ENCODE measurements around the gene ZNF385B. TPM values are rescaled to one million over a fixed set of nuclear protein-coding genes. Genes with fewer than 3 reads are reported as not detected.

ZNF385B gene
- total and polyA plus RNA-seq, 9 of the 15 experiments (the other 6 are each of a cell fraction or from before 2014, with no cell fraction given), result 0.50 TPM; not detected in 8

GRCh38 chr2:179675435-179675834 is 186.0 kb downstream of the ZNF385B start:
- 3% methylated on average over 3 of the region's 3 CpGs for WGBS (ENCODE audit: insufficient coverage, low coverage, missing lambda C conversion rate)
- no peaks in the 10 kb centered on the region for H3K36me3 ChIP-seq (ENCODE audit: control insufficient read depth, insufficient read depth, low read length)
- intact Hi-C loops (cut with micrococcal nuclease) (no loop called here), in situ Hi-C loops (cut with MboI) (no loop called here)
- H3K79me2 ChIP-seq (ENCODE audit: control insufficient read depth, insufficient read depth, low read length), result no peaks in the 10 kb centered on the region
- no peaks in the 10 kb centered on the region for H3K9me3 ChIP-seq (replicated peaks; ENCODE audit: control insufficient read depth, insufficient read depth, low read depth, low read length)
- BruUV-seq (replicated peaks), result no TSS peak
- CTCF ChIA-PET (ENCODE audit: low intra/inter-chr PET ratio), result no interaction called here
- ATAC-seq, result no peak
- no peak for DNase-seq (ENCODE audit: extremely low read depth in 1 of 4, low spot score in 3 of 4)
- H3K4me3 ChIP-seq, result no peak overlapping the region
- H3K4me2 ChIP-seq (ENCODE audit: insufficient read depth, low read length), result no peak overlapping the region
- H3K9me1 ChIP-seq (ENCODE audit: control insufficient read depth, insufficient read depth, low read length), result no peaks in the 10 kb centered on the region
- no peaks in the 10 kb centered on the region for H3K4me1 ChIP-seq (replicated peaks in 1 of 2; ENCODE audit: control insufficient read depth in 2 of 2, insufficient read depth in 2 of 2, low read length in 2 of 2)
- FAIRE-seq, result no peak
- no peak overlapping the region for H3K27ac ChIP-seq (ENCODE audit: extremely low read depth, low read depth, low read length)
- H2AFZ ChIP-seq (ENCODE audit: low read depth, low read length), result no peak overlapping the region
- POLR2A ChIA-PET, result no interaction called here
- H4K20me1 ChIP-seq (replicated peaks; ENCODE audit: control insufficient read depth, insufficient read depth, low read length), result no peaks in the 10 kb centered on the region
- H3K27me3 ChIP-seq (ENCODE audit: control insufficient read depth in 2 of 2, insufficient read depth in 2 of 2, low read length in 2 of 2), result no peaks in the 10 kb centered on the region
- H3K9ac ChIP-seq (ENCODE audit: insufficient read depth in 1 of 2, low read depth in 2 of 2, low read length in 2 of 2), result no peak overlapping the region
- TF ChIP-seq SMARCB1 (IDR thresholded peaks at IDR 0.05; ENCODE audit: insufficient read length, low read depth) (no peak), CREM (IDR thresholded peaks at IDR 0.05; ENCODE audit: low read depth) (no peak), IRF2 (CRISPR knock-in tag; IDR thresholded peaks at IDR 0.05) (no peak), ZNF146 (CRISPR knock-in tag; IDR thresholded peaks at IDR 0.05; ENCODE audit: unreplicated experiment) (no peak), ZNF518B (CRISPR knock-in tag; IDR thresholded peaks at IDR 0.05) (no peak), EZH2 (IDR thresholded peaks at IDR 0.05; ENCODE audit: borderline replicate concordance, low read depth, low read length) (no peak), POLR2B (IDR thresholded peaks at IDR 0.05; ENCODE audit: low read depth, partially characterized antibody) (no peak), CEBPG (CRISPR knock-in tag; IDR thresholded peaks at IDR 0.05) (no peak), CEBPG (tag; conservative IDR thresholded peaks at IDR 0.05 in 1 of 2, IDR thresholded peaks at IDR 0.05 in 1 of 2) (no peak), MTA3 (IDR thresholded peaks at IDR 0.05; ENCODE audit: borderline replicate concordance) (no peak), NFE2 (IDR thresholded peaks at IDR 0.05; ENCODE audit: low read depth) (no peak), PHF8 (IDR thresholded peaks at IDR 0.05; ENCODE audit: borderline replicate concordance, low read length) (no peak), FOXP1 (CRISPR knock-in tag; IDR thresholded peaks at IDR 0.05) (no peak), ZNF766 (CRISPR knock-in tag; conservative IDR thresholded peaks at IDR 0.05) (no peak), FOXA3 (CRISPR knock-in tag; conservative IDR thresholded peaks at IDR 0.05 in 1 of 2, IDR thresholded peaks at IDR 0.05 in 1 of 2) (no peak), MYC (IDR thresholded peaks at IDR 0.05; ENCODE audit: low read depth, low read length) (no peak), MYC (CRISPR knock-in tag; IDR thresholded peaks at IDR 0.05; ENCODE audit: borderline replicate concordance, low read depth) (no peak), ZNF316 (IDR thresholded peaks at IDR 0.05) (no peak)
- TF ChIP-seq, protein P1, sequence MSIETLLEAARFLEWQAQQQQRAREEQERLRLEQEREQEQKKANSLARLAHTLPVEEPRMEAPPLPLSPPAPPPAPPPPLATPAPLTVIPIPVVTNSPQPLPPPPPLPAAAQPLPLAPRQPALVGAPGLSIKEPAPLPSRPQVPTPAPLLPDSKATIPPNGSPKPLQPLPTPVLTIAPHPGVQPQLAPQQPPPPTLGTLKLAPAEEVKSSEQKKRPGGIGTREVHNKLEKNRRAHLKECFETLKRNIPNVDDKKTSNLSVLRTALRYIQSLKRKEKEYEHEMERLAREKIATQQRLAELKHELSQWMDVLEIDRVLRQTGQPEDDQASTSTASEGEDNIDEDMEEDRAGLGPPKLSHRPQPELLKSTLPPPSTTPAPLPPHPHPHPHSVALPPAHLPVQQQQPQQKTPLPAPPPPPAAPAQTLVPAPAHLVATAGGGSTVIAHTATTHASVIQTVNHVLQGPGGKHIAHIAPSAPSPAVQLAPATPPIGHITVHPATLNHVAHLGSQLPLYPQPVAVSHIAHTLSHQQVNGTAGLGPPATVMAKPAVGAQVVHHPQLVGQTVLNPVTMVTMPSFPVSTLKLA (conservative IDR thresholded peaks at IDR 0.05), result no peak
- TF ChIP-seq, protein P2, sequence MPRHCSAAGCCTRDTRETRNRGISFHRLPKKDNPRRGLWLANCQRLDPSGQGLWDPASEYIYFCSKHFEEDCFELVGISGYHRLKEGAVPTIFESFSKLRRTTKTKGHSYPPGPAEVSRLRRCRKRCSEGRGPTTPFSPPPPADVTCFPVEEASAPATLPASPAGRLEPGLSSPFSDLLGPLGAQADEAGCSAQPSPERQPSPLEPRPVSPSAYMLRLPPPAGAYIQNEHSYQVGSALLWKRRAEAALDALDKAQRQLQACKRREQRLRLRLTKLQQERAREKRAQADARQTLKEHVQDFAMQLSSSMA (CRISPR knock-in tag; IDR thresholded peaks at IDR 0.05), result no peak
